LNCAP (cell line): ENCODE results near the gene INPP5D.

ENCODE experiments used
- CTCF ChIP-seq: fragments of 450-650 bp; IDR thresholded peaks from 2 replicates; pipeline ENCODE4 v1.5.1; 2017; ENCODE audit warnings: mild to moderate bottlenecking

INPP5D gene

GRCh38 chr2:233233618-233234230 is 173.6 kb downstream of the INPP5D start:
- TF ChIP-seq CTCF, result no peak

GRCh38 chr2:233234264-233234663 is 174.1 kb downstream of the INPP5D start:
- no peak for TF ChIP-seq CTCF

- no peak for TF ChIP-seq CTCF
These were observed 174.9 kb downstream of the INPP5D start for GRCh38 chr2:233234996-233235395.

GRCh38 chr2:233235977-233236376 is 175.8 kb downstream of the INPP5D start:
- TF ChIP-seq CTCF, result no peak

- no peak for TF ChIP-seq CTCF
These were observed 176.9 kb downstream of the INPP5D start for GRCh38 chr2:233236820-233237589.

- no peak for TF ChIP-seq CTCF
These were observed 180.8 kb downstream of the INPP5D start for GRCh38 chr2:233240897-233241296.

- no peak for TF ChIP-seq CTCF
These were observed 181.7 kb downstream of the INPP5D start for GRCh38 chr2:233241803-233242202.
